Transverse colon (tissue), 3 donors: ENCODE results near the gene PCBP3.

Experiments
- CTCF ChIP-seq, 5 experiments: fragments of 200-600 bp in 3 of 5; fragments of 450-650 bp in 2 of 5; sonication (generic) in 3 of 5; IDR thresholded peaks; 1 replicate in 2 of 5; 2 replicates in 3 of 5; pipeline ENCODE4 v1.5.1; 2016 to 2017; ENCODE audit warnings: antibody characterized with exemption in 5 of 5, inconsistent platforms in 3 of 5, mild to moderate bottlenecking in 2 of 5, moderate library complexity in 1 of 5
- POLR2A ChIP-seq: fragments of 450-650 bp; IDR thresholded peaks from one replicate; pipeline ENCODE4 v1.6.1; 2016; ENCODE audit warnings: antibody characterized with exemption, mild to moderate bottlenecking, moderate library complexity

- TF ChIP-seq CTCF (IDR thresholded peaks at IDR 0.05) = no peak
- no peak for TF ChIP-seq POLR2A
Measured at GRCh38 chr21:45885597-45885929, 242.0 kb downstream of the PCBP3 start.
